Astrocyte (in vitro differentiated cells and primary cell): ENCODE data around the gene STEAP1. TPM values are rescaled to one million over a fixed set of nuclear protein-coding genes. Genes with fewer than 3 reads are reported as not detected.

Experiments used
- DNase-seq: peaks from one replicate; pipeline ENCODE4 v3.0.0-alpha.2; 2010; ENCODE audit warnings: low read depth
- FAIRE-seq: peaks from 2 replicates; lab custom pipeline; 2011; peaks lifted over from hg19 to GRCh38; lab: Jason Lieb, UNC
- H2AFZ ChIP-seq: 2 replicates; pipeline ENCODE4 v1.6.0; 2012; ENCODE audit warnings: low read depth, low read length, inconsistent platforms
- H3K27ac ChIP-seq: 2 replicates; pipeline ENCODE4 v1.5.1; 2011; ENCODE audit warnings: low read depth, low read length, inconsistent platforms
- H3K27me3 ChIP-seq: 2 replicates; pipeline ENCODE4 v1.6.0; 2011; ENCODE audit warnings: low read length, inconsistent platforms; ENCODE audit not compliant: insufficient read depth
- H3K36me3 ChIP-seq: 2 replicates; pipeline ENCODE4 v1.5.1; 2011; ENCODE audit warnings: low read length, inconsistent platforms; ENCODE audit not compliant: insufficient read depth
- H3K4me1 ChIP-seq: 2 replicates; pipeline ENCODE4 v1.5.1; 2011; ENCODE audit warnings: low read length, inconsistent platforms; ENCODE audit not compliant: insufficient read depth
- H3K4me2 ChIP-seq: 2 replicates; pipeline ENCODE4 v1.6.0; 2012; ENCODE audit warnings: low read length, inconsistent platforms
- H3K4me3 ChIP-seq: 2 replicates; pipeline ENCODE4 v1.5.1; 2011; ENCODE audit warnings: low read depth, mild to moderate bottlenecking, low read length, inconsistent platforms; ENCODE audit not compliant: insufficient read depth
- H3K79me2 ChIP-seq: 2 replicates; pipeline ENCODE4 v1.6.0; 2012; ENCODE audit warnings: mild to moderate bottlenecking, low read length, inconsistent platforms; ENCODE audit not compliant: insufficient read depth
- H3K9ac ChIP-seq: 2 replicates; pipeline ENCODE4 v1.6.0; 2012; ENCODE audit warnings: mild to moderate bottlenecking, low read length, inconsistent platforms
- H3K9me3 ChIP-seq: 2 replicates; pipeline ENCODE4 v1.5.1; 2012; ENCODE audit warnings: low read depth, mild to moderate bottlenecking, low read length, inconsistent platforms; ENCODE audit not compliant: insufficient read depth
- H4K20me1 ChIP-seq: 2 replicates; pipeline ENCODE4 v1.6.0; 2012; ENCODE audit warnings: low read length, inconsistent platforms; ENCODE audit not compliant: insufficient read depth
- H3K27ac Mint-ChIP-seq: one replicate; pipeline ENCODE4 v1.8.0; 2021; ENCODE audit warnings: mild to moderate bottlenecking, mixed read lengths; ENCODE audit not compliant: unreplicated experiment
- H3K27me3 Mint-ChIP-seq: one replicate; pipeline ENCODE4 v1.8.0; 2021; ENCODE audit warnings: low read depth, mixed read lengths; ENCODE audit not compliant: unreplicated experiment
- H3K36me3 Mint-ChIP-seq: one replicate; pipeline ENCODE4 v1.8.0; 2021; ENCODE audit warnings: low read depth, mixed read lengths; ENCODE audit not compliant: unreplicated experiment
- H3K4me1 Mint-ChIP-seq: one replicate; pipeline ENCODE4 v1.8.0; 2021; ENCODE audit warnings: low read depth, mixed read lengths; ENCODE audit not compliant: unreplicated experiment
- H3K4me3 Mint-ChIP-seq: one replicate; pipeline ENCODE4 v1.8.0; 2021; ENCODE audit warnings: mild to moderate bottlenecking, moderate library complexity, mixed read lengths; ENCODE audit not compliant: unreplicated experiment
- H3K9me3 Mint-ChIP-seq: one replicate; pipeline ENCODE4 v1.8.0; 2021; ENCODE audit warnings: mild to moderate bottlenecking, mixed read lengths; ENCODE audit not compliant: unreplicated experiment
- CTCF ChIP-seq: IDR thresholded peaks from 2 replicates; pipeline ENCODE4 v1.5.1; 2011; ENCODE audit warnings: low read depth, mild to moderate bottlenecking, inconsistent platforms, low read length, moderate library complexity; ENCODE audit not compliant: insufficient read depth
- EZH2 ChIP-seq: IDR thresholded peaks from 2 replicates; pipeline ENCODE4 v1.6.1; 2012; ENCODE audit warnings: mild to moderate bottlenecking, low read length, inconsistent platforms; ENCODE audit not compliant: insufficient read depth
- total RNA-seq: library from RNA; stranded (reverse); gene quantifications from 2 replicates; pipeline ENCODE4 v1.2.1, GENCODE V29; 2021

Gene STEAP1
- total RNA-seq, 1 donor from 2014 or later, result 6.2 TPM

GRCh38 chr7:90207956-90208355, 53.7 kb downstream of the STEAP1 start:
- no peak overlapping the region for H3K4me3 ChIP-seq
- Mint-ChIP-seq H3K4me3 (no peak overlapping the region), H3K4me1 (peaks cover 5% of the 10 kb centered on the region), H3K27ac (no peak overlapping the region), H3K9me3 (no peaks in the 10 kb centered on the region), H3K36me3 (no peaks in the 10 kb centered on the region), H3K27me3 (peaks cover 4% of the 10 kb centered on the region)
- H3K4me2 ChIP-seq, result no peak overlapping the region
- no peak for FAIRE-seq
- no peak for DNase-seq
- no peaks in the 10 kb centered on the region for H3K79me2 ChIP-seq
- H3K36me3 ChIP-seq, result no peaks in the 10 kb centered on the region
- TF ChIP-seq EZH2, result no peak
- no peak for TF ChIP-seq CTCF
- H3K27ac ChIP-seq, result no peak overlapping the region
- no peaks in the 10 kb centered on the region for H3K27me3 ChIP-seq
- H4K20me1 ChIP-seq, result no peaks in the 10 kb centered on the region
- no peak overlapping the region for H2AFZ ChIP-seq
- peaks cover 12% of the 10 kb centered on the region for H3K4me1 ChIP-seq
- H3K9me3 ChIP-seq, result no peaks in the 10 kb centered on the region
- H3K9ac ChIP-seq, result no peak overlapping the region

GRCh38 chr7:90209776-90210175, 55.5 kb downstream of the STEAP1 start:
- Mint-ChIP-seq H3K4me1 (peaks cover 5% of the 10 kb centered on the region), H3K27ac (no peak overlapping the region), H3K36me3 (no peaks in the 10 kb centered on the region), H3K27me3 (peaks cover 4% of the 10 kb centered on the region), H3K4me3 (no peak overlapping the region), H3K9me3 (no peaks in the 10 kb centered on the region)
- no peak overlapping the region for H3K4me3 ChIP-seq
- H2AFZ ChIP-seq, result no peak overlapping the region
- no peak overlapping the region for H3K4me2 ChIP-seq
- H3K27ac ChIP-seq, result no peak overlapping the region
- H3K9ac ChIP-seq, result no peak overlapping the region
- no peaks in the 10 kb centered on the region for H3K36me3 ChIP-seq
- H3K9me3 ChIP-seq, result no peaks in the 10 kb centered on the region
- DNase-seq, result peak; percentile 43
- TF ChIP-seq CTCF (no peak), EZH2 (no peak)
- FAIRE-seq, result no peak
- peaks cover 5% of the 10 kb centered on the region for H3K27me3 ChIP-seq
- H3K4me1 ChIP-seq, result peaks cover 12% of the 10 kb centered on the region
- H3K79me2 ChIP-seq, result no peaks in the 10 kb centered on the region
- H4K20me1 ChIP-seq, result no peaks in the 10 kb centered on the region

- Mint-ChIP-seq H3K27ac (no peak overlapping the region), H3K36me3 (no peaks in the 10 kb centered on the region), H3K27me3 (peaks cover 4% of the 10 kb centered on the region), H3K9me3 (no peaks in the 10 kb centered on the region), H3K4me3 (peak overlapping the region; percentile 82), H3K4me1 (peaks cover 5% of the 10 kb centered on the region)
- no peak for FAIRE-seq
- no peak overlapping the region for H3K4me3 ChIP-seq
- no peaks in the 10 kb centered on the region for H4K20me1 ChIP-seq
- no peaks in the 10 kb centered on the region for H3K79me2 ChIP-seq
- H3K36me3 ChIP-seq, result no peaks in the 10 kb centered on the region
- no peak overlapping the region for H3K9ac ChIP-seq
- DNase-seq, result no peak
- H3K4me2 ChIP-seq, result no peak overlapping the region
- no peak overlapping the region for H3K27ac ChIP-seq
- peaks cover 12% of the 10 kb centered on the region for H3K4me1 ChIP-seq
- H3K9me3 ChIP-seq, result no peaks in the 10 kb centered on the region
- H3K27me3 ChIP-seq, result peaks cover 5% of the 10 kb centered on the region
- H2AFZ ChIP-seq, result no peak overlapping the region
- TF ChIP-seq CTCF (no peak), EZH2 (no peak)
These were observed 56.2 kb downstream of the STEAP1 start for GRCh38 chr7:90210475-90210874.
